Stimulated activated CD8-positive, alpha-beta memory T cell treated with anti-CD3 and anti-CD28 coated beads, Interleukin-7, amount 100 ng/mL, for 1 hour (primary cell): ENCODE measurements around the gene CTDP1.

Experiments used
- DNase-seq, 2 donors: peaks; one replicate each; pipeline ENCODE4 v3.0.0-alpha.2; 2020; ENCODE audit warnings: low read depth in 2 of 2

CTDP1 gene

GRCh38 chr18:79782566-79783308 lies 103.1 kb downstream of the CTDP1 start:
- no peak for DNase-seq

GRCh38 chr18:79784071-79784913 lies 104.7 kb downstream of the CTDP1 start:
- no peak for DNase-seq

- no peak for DNase-seq
Measured at GRCh38 chr18:79784965-79785770, 105.6 kb downstream of the CTDP1 start.

- DNase-seq: no peak
Measured at GRCh38 chr18:79785831-79786230, 106.2 kb downstream of the CTDP1 start.

GRCh38 chr18:79786304-79786703 lies 106.7 kb downstream of the CTDP1 start:
- DNase-seq: no peak

GRCh38 chr18:79786786-79787526 lies 107.4 kb downstream of the CTDP1 start:
- no peak for DNase-seq

- DNase-seq: no peak
Measured at GRCh38 chr18:79787527-79787864, 107.9 kb downstream of the CTDP1 start.

GRCh38 chr18:79787865-79788733 lies 108.5 kb downstream of the CTDP1 start:
- no peak for DNase-seq

- no peak for DNase-seq
Measured at GRCh38 chr18:79788734-79789085, 109.1 kb downstream of the CTDP1 start.

- DNase-seq: no peak
Measured at GRCh38 chr18:79789091-79789891, 109.7 kb downstream of the CTDP1 start.

GRCh38 chr18:79789901-79790890 lies 110.6 kb downstream of the CTDP1 start:
- no peak for DNase-seq

GRCh38 chr18:79790996-79791972 lies 111.7 kb downstream of the CTDP1 start:
- DNase-seq: no peak

- DNase-seq: no peak
Measured at GRCh38 chr18:79792096-79792987, 112.7 kb downstream of the CTDP1 start.

- DNase-seq: no peak
Measured at GRCh38 chr18:79792988-79793355, 113.4 kb downstream of the CTDP1 start.

- DNase-seq: no peak
Measured at GRCh38 chr18:79794846-79795245, 115.2 kb downstream of the CTDP1 start.

- no peak for DNase-seq
Measured at GRCh38 chr18:79795446-79795845, 115.8 kb downstream of the CTDP1 start.
